H9 (cell line): ENCODE results near the gene IL1RN. TPM values are rescaled to one million over a fixed set of nuclear protein-coding genes. Genes with fewer than 3 reads are reported as not detected.

Experiments
- DNase-seq: peaks from one replicate; pipeline ENCODE4 v3.0.0-alpha.2; 2017
- H2AFZ ChIP-seq: one replicate; pipeline ENCODE4 v1.6.1; 2013; ENCODE audit warnings: mild to moderate bottlenecking, low read length, control low read depth, moderate library complexity
- H2AK5ac ChIP-seq: 2 replicates; pipeline ENCODE4 v1.6.1; 2013; ENCODE audit warnings: low read length, control low read depth, mixed read lengths; ENCODE audit not compliant: insufficient read length
- H2BK120ac ChIP-seq: one replicate; pipeline ENCODE4 v1.6.1; 2013; ENCODE audit warnings: low read depth, mild to moderate bottlenecking, low read length, control low read depth, inconsistent platforms; ENCODE audit not compliant: poor library complexity, severe bottlenecking
- H2BK12ac ChIP-seq: 2 replicates; pipeline ENCODE4 v1.6.1; 2013; ENCODE audit warnings: low read length, control low read depth, mixed read lengths, low read depth; ENCODE audit not compliant: insufficient read length
- H2BK15ac ChIP-seq: 2 replicates; pipeline ENCODE4 v1.6.1; 2013; ENCODE audit warnings: low read depth, low read length, control low read depth
- H2BK20ac ChIP-seq: one replicate; pipeline ENCODE4 v1.6.1; 2013; ENCODE audit warnings: low read depth, mild to moderate bottlenecking, low read length, control low read depth, inconsistent platforms; ENCODE audit not compliant: poor library complexity, severe bottlenecking
- H2BK5ac ChIP-seq: 2 replicates; pipeline ENCODE4 v1.6.1; 2013; ENCODE audit warnings: low read length, control low read depth, mixed read lengths; ENCODE audit not compliant: insufficient read length
- H3K14ac ChIP-seq: 2 replicates; pipeline ENCODE4 v1.6.1; 2013; ENCODE audit warnings: low read length, control low read depth; ENCODE audit not compliant: insufficient read depth
- H3K18ac ChIP-seq: 2 replicates; pipeline ENCODE4 v1.6.1; 2013; ENCODE audit warnings: low read depth, mild to moderate bottlenecking, mixed read lengths, low read length, control low read depth; ENCODE audit not compliant: insufficient read length
- H3K23ac ChIP-seq: 2 replicates; pipeline ENCODE4 v1.6.1; 2013; ENCODE audit warnings: low read length, control low read depth, mixed read lengths, low read depth; ENCODE audit not compliant: insufficient read length
- H3K23me2 ChIP-seq: 2 replicates; pipeline ENCODE4 v1.6.1; 2013; ENCODE audit warnings: low read depth, mild to moderate bottlenecking, mixed read lengths, low read length, control low read depth; ENCODE audit not compliant: insufficient read length, poor library complexity, severe bottlenecking
- H3K27ac ChIP-seq: 2 replicates; pipeline ENCODE4 v1.5.1; 2013; ENCODE audit warnings: low read length, control low read depth, mixed read lengths, low read depth; ENCODE audit not compliant: insufficient read length
- H3K27me3 ChIP-seq: 2 replicates; pipeline ENCODE4 v1.6.1; 2013; ENCODE audit warnings: low read length, control low read depth, inconsistent platforms; ENCODE audit not compliant: insufficient read depth
- H3K4ac ChIP-seq: 2 replicates; pipeline ENCODE4 v1.6.1; 2013; ENCODE audit warnings: low read depth, mild to moderate bottlenecking, control low read depth, inconsistent platforms, low read length, moderate library complexity
- H3K4me1 ChIP-seq: 2 replicates; pipeline ENCODE4 v1.6.1; 2013; ENCODE audit warnings: low read length, control low read depth, inconsistent platforms; ENCODE audit not compliant: insufficient read depth
- H3K4me2 ChIP-seq: 2 replicates; pipeline ENCODE4 v1.6.1; 2013; ENCODE audit warnings: low read length, control low read depth, mixed read lengths; ENCODE audit not compliant: insufficient read length, insufficient read depth
- H3K56ac ChIP-seq: 2 replicates; pipeline ENCODE4 v1.6.1; 2013; ENCODE audit warnings: low read depth, mild to moderate bottlenecking, mixed read lengths, low read length, control low read depth; ENCODE audit not compliant: insufficient read length
- H3K79me1 ChIP-seq: 2 replicates; pipeline ENCODE4 v1.6.1; 2013; ENCODE audit warnings: low read depth, mild to moderate bottlenecking, moderate library complexity, low read length, control low read depth, inconsistent platforms; ENCODE audit not compliant: insufficient read depth, poor library complexity, severe bottlenecking
- H3K79me2 ChIP-seq: 2 replicates; pipeline ENCODE4 v1.6.1; 2013; ENCODE audit warnings: low read length, control low read depth, inconsistent platforms; ENCODE audit not compliant: insufficient read depth
- H3K9ac ChIP-seq: 2 replicates; pipeline ENCODE4 v1.6.1; 2013; ENCODE audit warnings: low read length, control low read depth, mixed read lengths; ENCODE audit not compliant: insufficient read length; ENCODE audit errors: extremely low read depth
- H3K9me3 ChIP-seq: one replicate; pipeline ENCODE4 v1.6.1; 2013; ENCODE audit warnings: low read depth, low read length, inconsistent platforms; ENCODE audit not compliant: control insufficient read depth
- H3T11ph ChIP-seq: one replicate; pipeline ENCODE4 v1.6.1; 2013; ENCODE audit warnings: mild to moderate bottlenecking, low read length, control low read depth, inconsistent platforms
- H4K20me1 ChIP-seq: one replicate; pipeline ENCODE4 v1.6.1; 2013; ENCODE audit not compliant: control insufficient read depth, insufficient read length, insufficient read depth
- H4K5ac ChIP-seq: 2 replicates; pipeline ENCODE4 v1.6.1; 2013; ENCODE audit warnings: low read depth, mild to moderate bottlenecking, mixed read lengths, low read length, control low read depth; ENCODE audit not compliant: insufficient read length
- H4K8ac ChIP-seq: replicated peaks from 2 replicates; pipeline ENCODE4 v1.6.1; 2013; ENCODE audit warnings: low read length, control low read depth, mixed read lengths, low read depth; ENCODE audit not compliant: insufficient read length
- H4K91ac ChIP-seq: 2 replicates; pipeline ENCODE4 v1.6.1; 2013; ENCODE audit warnings: low read depth, mild to moderate bottlenecking, moderate library complexity, mixed read lengths, low read length, control low read depth; ENCODE audit not compliant: insufficient read length
- H3K27ac Mint-ChIP-seq, 3 experiments: 2 replicates in 2 of 3; 3 replicates in 1 of 3; pipeline ENCODE4 v1.8.0; 2020 to 2021; ENCODE audit warnings: mixed read lengths in 3 of 3, mild to moderate bottlenecking in 1 of 3, moderate library complexity in 1 of 3
- H3K27me3 Mint-ChIP-seq: 2 replicates; pipeline ENCODE4 v1.8.0; 2021; ENCODE audit warnings: low read depth, mild to moderate bottlenecking, moderate library complexity, mixed read lengths
- H3K36me3 Mint-ChIP-seq, 3 experiments: 2 replicates in 2 of 3; 3 replicates in 1 of 3; pipeline ENCODE4 v1.8.0; 2020 to 2021; ENCODE audit warnings: low read depth in 3 of 3, mixed read lengths in 3 of 3; ENCODE audit not compliant: insufficient read depth in 1 of 3
- H3K4me1 Mint-ChIP-seq, 2 experiments: 2 replicates each; pipeline ENCODE4 v1.8.0; 2020; ENCODE audit warnings: mixed read lengths in 2 of 2
- H3K4me3 Mint-ChIP-seq, 2 experiments: 2 replicates in 1 of 2; 3 replicates in 1 of 2; pipeline ENCODE4 v1.8.0; 2020 to 2021; ENCODE audit warnings: mild to moderate bottlenecking in 2 of 2, mixed read lengths in 2 of 2, moderate library complexity in 1 of 2
- H3K9me3 Mint-ChIP-seq, 2 experiments: 2 replicates in 1 of 2; 3 replicates in 1 of 2; pipeline ENCODE4 v1.8.0; 2020; ENCODE audit warnings: mild to moderate bottlenecking in 2 of 2, mixed read lengths in 2 of 2, moderate library complexity in 1 of 2
- WGBS: extraction: QIAGEN DNeasy Blood & Tissue Kit; methylation state at CpG from one replicate; pipeline ENCODE4 v1.1.7; 2013; ENCODE audit warnings: missing lambda C conversion rate, low lambda C conversion rate, mixed read lengths; ENCODE audit not compliant: insufficient read length; ENCODE audit errors: extremely low coverage; 5-methylcytosine and 5-hydroxymethylcytosine counted together
- total RNA-seq: library from RNA; stranded (reverse); gene quantifications from 2 replicates; pipeline ENCODE4 v1.2.1, GENCODE V29; 2021
- TF ChIP-seq, protein P1 (sequence below): fragments of 200-600 bp; sonication (generic); conservative IDR thresholded peaks from 3 replicates; pipeline ENCODE4 v1.8.0; 2021; ENCODE audit warnings: antibody characterized with exemption, mild to moderate bottlenecking

Gene IL1RN
- total RNA-seq, 1 experiment from 2014 or later: not detected

DNA sequence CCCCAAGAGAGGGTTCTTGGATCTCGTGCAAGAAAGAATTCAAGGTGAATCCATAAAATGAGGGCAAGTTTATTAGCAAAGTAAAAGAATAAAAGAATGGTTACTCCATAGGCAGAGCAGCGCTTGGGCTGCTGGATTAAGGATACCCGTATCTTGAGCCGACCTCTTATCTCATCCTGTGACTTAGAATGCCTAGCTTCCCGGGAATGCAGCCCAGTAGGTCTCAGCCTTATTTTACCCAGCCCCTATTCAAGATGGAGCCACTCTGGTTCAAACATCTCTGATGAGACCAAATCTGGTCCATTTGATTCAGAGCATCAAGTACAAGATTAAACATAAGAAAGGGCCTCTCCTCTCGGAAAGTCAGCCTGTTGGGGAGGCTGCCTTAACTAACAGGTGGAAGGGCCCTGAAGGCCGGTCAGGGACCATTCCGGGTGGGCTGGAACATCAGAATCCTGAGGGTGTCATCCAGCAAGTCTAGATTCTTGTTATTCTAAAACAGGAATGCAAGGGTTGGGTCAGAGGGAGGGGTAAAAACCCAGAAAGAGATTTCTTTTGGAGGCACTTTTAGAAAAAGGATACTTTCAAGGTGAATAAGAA lies 52.1 kb downstream of the IL1RN start:
- DNase-seq: no peak

More for the DNA sequence above, 52.1 kb downstream of the IL1RN start:
- no peaks in the 10 kb centered on the region for H3K79me1 ChIP-seq
- H3K79me2 ChIP-seq: no peaks in the 10 kb centered on the region
- H3K36me3 Mint-ChIP-seq: no peaks in the 10 kb centered on the region; a peak in 1 of 7 replicates
- TF ChIP-seq, protein P1, sequence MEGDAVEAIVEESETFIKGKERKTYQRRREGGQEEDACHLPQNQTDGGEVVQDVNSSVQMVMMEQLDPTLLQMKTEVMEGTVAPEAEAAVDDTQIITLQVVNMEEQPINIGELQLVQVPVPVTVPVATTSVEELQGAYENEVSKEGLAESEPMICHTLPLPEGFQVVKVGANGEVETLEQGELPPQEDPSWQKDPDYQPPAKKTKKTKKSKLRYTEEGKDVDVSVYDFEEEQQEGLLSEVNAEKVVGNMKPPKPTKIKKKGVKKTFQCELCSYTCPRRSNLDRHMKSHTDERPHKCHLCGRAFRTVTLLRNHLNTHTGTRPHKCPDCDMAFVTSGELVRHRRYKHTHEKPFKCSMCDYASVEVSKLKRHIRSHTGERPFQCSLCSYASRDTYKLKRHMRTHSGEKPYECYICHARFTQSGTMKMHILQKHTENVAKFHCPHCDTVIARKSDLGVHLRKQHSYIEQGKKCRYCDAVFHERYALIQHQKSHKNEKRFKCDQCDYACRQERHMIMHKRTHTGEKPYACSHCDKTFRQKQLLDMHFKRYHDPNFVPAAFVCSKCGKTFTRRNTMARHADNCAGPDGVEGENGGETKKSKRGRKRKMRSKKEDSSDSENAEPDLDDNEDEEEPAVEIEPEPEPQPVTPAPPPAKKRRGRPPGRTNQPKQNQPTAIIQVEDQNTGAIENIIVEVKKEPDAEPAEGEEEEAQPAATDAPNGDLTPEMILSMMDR: no peak
- H3K4me3 Mint-ChIP-seq: no peak overlapping the region
- H4K91ac ChIP-seq: no peak overlapping the region
- no peaks in the 10 kb centered on the region for H3K23me2 ChIP-seq
- no peaks in the 10 kb centered on the region for H4K20me1 ChIP-seq
- H3K23ac ChIP-seq: no peak overlapping the region
- H3K27ac ChIP-seq: no peak overlapping the region
- no peaks in the 10 kb centered on the region for H3K27me3 ChIP-seq
- H2BK15ac ChIP-seq: no peak overlapping the region
- H2BK20ac ChIP-seq: no peak overlapping the region
- no peak overlapping the region for H2BK120ac ChIP-seq
- no peak overlapping the region for H3T11ph ChIP-seq
- H3K4me2 ChIP-seq: no peak overlapping the region
- H2AFZ ChIP-seq: no peak overlapping the region
- no peak overlapping the region for H3K14ac ChIP-seq
- no peak overlapping the region for H4K8ac ChIP-seq
- no CpG with 5 or more reads among the region's 8 CpGs for WGBS
- H3K9ac ChIP-seq: no peak overlapping the region
- H2AK5ac ChIP-seq: no peak overlapping the region
- no peak overlapping the region for H3K18ac ChIP-seq
- no peak overlapping the region for H3K56ac ChIP-seq
- H3K4me1 Mint-ChIP-seq: peaks cover 18 to 24% of the 10 kb centered on the region in 2 experiments
- no peak overlapping the region for H2BK5ac ChIP-seq
- no peak overlapping the region for H4K5ac ChIP-seq
- H3K27ac Mint-ChIP-seq: no peak overlapping the region; a peak in 1 of 7 replicates
- H2BK12ac ChIP-seq: no peak overlapping the region
- H3K4me1 ChIP-seq: no peaks in the 10 kb centered on the region; the same call in 1 of the 2 replicates
- H3K27me3 Mint-ChIP-seq: peaks cover 6% of the 10 kb centered on the region
- H3K4ac ChIP-seq: no peak overlapping the region
- no peaks in the 10 kb centered on the region for H3K9me3 Mint-ChIP-seq
- no peaks in the 10 kb centered on the region for H3K9me3 ChIP-seq
